Astrocyte of the spinal cord (primary cell): ENCODE results near the gene FAM210B.

ENCODE experiments used
- DNase-seq: peaks from one replicate; pipeline ENCODE4 v3.0.0; 2011; ENCODE audit warnings: low read depth, low spot score
- H3K4me3 ChIP-seq: 2 replicates; pipeline ENCODE4 v1.5.1; 2011; ENCODE audit warnings: low read depth, mild to moderate bottlenecking, low read length, moderate library complexity
- in situ Hi-C: cut with HindIII; loops from 2 replicates; pipeline ENCODE4 v1.10.0; 2017; ENCODE audit warnings: low sequenced_read_pairs
- TF ChIP-seq, protein P1 (sequence below): IDR thresholded peaks from 2 replicates; pipeline ENCODE4 v1.5.1; 2012; ENCODE audit warnings: low read depth, mild to moderate bottlenecking, low read length, inconsistent platforms

FAM210B gene

GRCh38 chr20:56359212-56360132 is 698 bp downstream of the FAM210B start:
- TF ChIP-seq, protein P1, sequence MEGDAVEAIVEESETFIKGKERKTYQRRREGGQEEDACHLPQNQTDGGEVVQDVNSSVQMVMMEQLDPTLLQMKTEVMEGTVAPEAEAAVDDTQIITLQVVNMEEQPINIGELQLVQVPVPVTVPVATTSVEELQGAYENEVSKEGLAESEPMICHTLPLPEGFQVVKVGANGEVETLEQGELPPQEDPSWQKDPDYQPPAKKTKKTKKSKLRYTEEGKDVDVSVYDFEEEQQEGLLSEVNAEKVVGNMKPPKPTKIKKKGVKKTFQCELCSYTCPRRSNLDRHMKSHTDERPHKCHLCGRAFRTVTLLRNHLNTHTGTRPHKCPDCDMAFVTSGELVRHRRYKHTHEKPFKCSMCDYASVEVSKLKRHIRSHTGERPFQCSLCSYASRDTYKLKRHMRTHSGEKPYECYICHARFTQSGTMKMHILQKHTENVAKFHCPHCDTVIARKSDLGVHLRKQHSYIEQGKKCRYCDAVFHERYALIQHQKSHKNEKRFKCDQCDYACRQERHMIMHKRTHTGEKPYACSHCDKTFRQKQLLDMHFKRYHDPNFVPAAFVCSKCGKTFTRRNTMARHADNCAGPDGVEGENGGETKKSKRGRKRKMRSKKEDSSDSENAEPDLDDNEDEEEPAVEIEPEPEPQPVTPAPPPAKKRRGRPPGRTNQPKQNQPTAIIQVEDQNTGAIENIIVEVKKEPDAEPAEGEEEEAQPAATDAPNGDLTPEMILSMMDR: no peak
- peak; percentile 76 for DNase-seq

DNA sequence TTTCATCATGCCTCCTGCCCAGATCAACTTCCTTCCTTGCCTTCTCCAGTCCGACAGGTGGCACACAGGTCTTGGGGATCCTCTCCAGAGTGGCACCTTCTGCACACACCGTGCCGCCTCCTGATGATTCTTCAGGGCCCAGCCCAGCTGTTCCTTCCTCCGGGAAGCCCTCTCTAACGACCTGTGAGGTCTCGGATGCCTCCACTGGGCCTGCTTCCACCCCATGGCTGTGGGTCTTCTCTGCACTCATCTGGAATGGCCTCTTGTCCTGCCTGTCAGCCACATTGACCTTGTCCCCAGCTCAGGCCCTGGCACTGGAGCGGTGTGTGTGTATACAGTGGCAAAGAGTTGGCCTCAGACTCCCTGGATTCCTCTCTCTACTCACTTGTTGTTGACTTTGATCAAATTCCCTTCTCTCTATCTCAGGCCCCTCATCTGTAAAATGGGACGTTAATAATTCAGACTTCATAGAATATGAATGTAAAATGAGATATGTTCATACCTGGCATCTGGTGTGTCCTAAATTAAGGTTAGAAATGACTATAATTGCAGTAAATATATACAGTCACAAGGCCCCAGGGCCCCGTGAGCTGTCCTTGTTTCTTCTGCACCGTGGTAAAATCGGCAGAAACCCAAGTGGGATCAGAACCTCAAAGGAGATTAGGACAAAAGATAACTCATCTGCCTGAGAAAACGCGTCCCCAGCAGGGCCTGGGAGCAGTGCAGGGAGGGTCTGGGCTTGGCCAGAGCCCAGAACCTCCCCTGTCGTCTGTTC is 1.5 kb downstream of the FAM210B start:
- in situ Hi-C loops: no loop called here
- no peak for DNase-seq
- TF ChIP-seq, protein P1: no peak
- H3K4me3 ChIP-seq: peak overlapping the region; percentile 82

More at GRCh38 chr20:56359212-56360132, 698 bp downstream of the FAM210B start:
- peak overlapping the region; percentile 82 for H3K4me3 ChIP-seq
- in situ Hi-C loops: no loop called here

DNA sequence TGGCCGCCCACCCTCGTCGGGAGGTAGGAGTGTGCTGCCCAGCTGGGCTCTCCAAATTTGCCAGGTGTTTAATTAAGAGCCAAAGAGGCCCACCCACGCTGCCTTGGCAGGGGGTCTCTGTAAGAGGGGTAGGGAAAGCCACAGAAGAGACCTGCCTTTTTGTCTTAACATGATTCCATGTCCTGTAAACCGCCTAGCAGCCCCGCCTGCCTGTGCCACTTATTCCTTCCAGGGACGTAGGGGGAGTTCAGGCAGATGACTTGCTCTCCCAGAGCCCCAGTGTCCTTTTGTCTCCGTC is 2.1 kb downstream of the FAM210B start:
- in situ Hi-C loops: no loop called here
- TF ChIP-seq, protein P1: no peak
- DNase-seq: no peak
- no peak overlapping the region for H3K4me3 ChIP-seq

GRCh38 chr20:56361900-56362299 is 3.1 kb downstream of the FAM210B start:
- no peak for DNase-seq
- H3K4me3 ChIP-seq: no peak overlapping the region
- TF ChIP-seq, protein P1: no peak
- in situ Hi-C loops: no loop called here

GRCh38 chr20:56362833-56363413 is 4.1 kb downstream of the FAM210B start:
- DNase-seq: no peak
- no peak overlapping the region for H3K4me3 ChIP-seq
- TF ChIP-seq, protein P1: no peak
- in situ Hi-C loops: no loop called here

- H3K4me3 ChIP-seq: no peak overlapping the region
- in situ Hi-C loops: no loop called here
- no peak for DNase-seq
- TF ChIP-seq, protein P1: no peak
Observed at GRCh38 chr20:56363491-56363890, 4.7 kb downstream of the FAM210B start.
